Skeletal muscle cell (primary cell): ENCODE results near the gene WDR36.

Experiments
- DNase-seq: peaks from one replicate; pipeline ENCODE4 v3.0.0-alpha.2; 2010; ENCODE audit warnings: low read depth
- H3K4me3 ChIP-seq: 2 replicates; pipeline ENCODE4 v1.5.1; 2011; ENCODE audit warnings: low read depth, mild to moderate bottlenecking, control low read depth, low read length, moderate library complexity

Gene WDR36

GRCh38 chr5:111092062-111092853 is at the start of gene WDR36:
Gene WDR36, plus strand, starts transcription at chr5:111092348. Its CDS starts 109 bp downstream, at chr5:111092457.
- peak within 1 kb of the TSS; percentile 99 for H3K4me3 ChIP-seq
- DNase-seq: peak; percentile 76

GRCh38 chr5:111043712-111044506 is 48.2 kb upstream of the WDR36 start:
- H3K4me3 ChIP-seq: no peak overlapping the region
- peak; percentile 78 for DNase-seq

- H3K4me3 ChIP-seq: no peak overlapping the region
- DNase-seq: no peak
Observed at GRCh38 chr5:111058064-111058463, 34.1 kb upstream of the WDR36 start.

GRCh38 chr5:111060169-111060568 is 32.0 kb upstream of the WDR36 start:
- H3K4me3 ChIP-seq: no peak overlapping the region
- no peak for DNase-seq

- DNase-seq: no peak
- H3K4me3 ChIP-seq: no peak overlapping the region
Observed at GRCh38 chr5:111061618-111062017, 30.5 kb upstream of the WDR36 start.

- DNase-seq: no peak
Observed at GRCh38 chr5:111063709-111064322, 28.3 kb upstream of the WDR36 start.

GRCh38 chr5:111066261-111066938 is 25.7 kb upstream of the WDR36 start:
- DNase-seq: no peak
- no peak overlapping the region for H3K4me3 ChIP-seq

More at GRCh38 chr5:111063709-111064322, 28.3 kb upstream of the WDR36 start:
- H3K4me3 ChIP-seq: no peak overlapping the region

- H3K4me3 ChIP-seq: no peak overlapping the region
- peak; percentile 69 for DNase-seq
Observed at GRCh38 chr5:111068213-111068612, 23.9 kb upstream of the WDR36 start.

- peak; percentile 84 for DNase-seq
- no peak overlapping the region for H3K4me3 ChIP-seq
Observed at GRCh38 chr5:111069839-111070238, 22.3 kb upstream of the WDR36 start.

- DNase-seq: no peak
- peak overlapping the region; percentile 26 for H3K4me3 ChIP-seq
Observed at GRCh38 chr5:111070272-111071134, 21.6 kb upstream of the WDR36 start.

GRCh38 chr5:111071413-111071812 is 20.7 kb upstream of the WDR36 start, which contains the start of gene TSLP:
Gene TSLP, plus strand, starts transcription at chr5:111071713. Its CDS starts 178 bp downstream, at chr5:111071891.
- peak within 1 kb of the TSS; percentile 26 for H3K4me3 ChIP-seq
- DNase-seq: no peak

GRCh38 chr5:111072949-111073682 is 19.0 kb upstream of the WDR36 start:
- DNase-seq: no peak

GRCh38 chr5:111074244-111074643 is 17.9 kb upstream of the WDR36 start:
- peak overlapping the region; percentile 55 for H3K4me3 ChIP-seq
- DNase-seq: no peak

More at GRCh38 chr5:111072949-111073682, 19.0 kb upstream of the WDR36 start:
- H3K4me3 ChIP-seq: peak overlapping the region; percentile 55

- peak; percentile 88 for DNase-seq
- H3K4me3 ChIP-seq: no peak overlapping the region
Observed at GRCh38 chr5:111075520-111075919, 16.6 kb upstream of the WDR36 start.

- DNase-seq: no peak
- H3K4me3 ChIP-seq: no peak overlapping the region
Observed at GRCh38 chr5:111076091-111076490, 16.1 kb upstream of the WDR36 start.

- no peak overlapping the region for H3K4me3 ChIP-seq
- DNase-seq: no peak
Observed at GRCh38 chr5:111077678-111078077, 14.5 kb upstream of the WDR36 start.

- no peak for DNase-seq
- H3K4me3 ChIP-seq: no peak overlapping the region
Observed at GRCh38 chr5:111079846-111080245, 12.3 kb upstream of the WDR36 start.

GRCh38 chr5:111083323-111083722 is 8.8 kb upstream of the WDR36 start:
- no peak overlapping the region for H3K4me3 ChIP-seq
- DNase-seq: no peak
